CD4-positive, alpha-beta T cell treated with Interleukin-4 for 1 hour (primary cell): ENCODE data around the gene GNG8.
"Not testable (repeated sequence)": the region's sequence is repeated elsewhere in the genome, so short reads cannot be mapped to it uniquely, and the experiment has no call there.

Source experiments
- DNase-seq, 2 donors: peaks; one replicate each; pipeline ENCODE4 v3.0.0-alpha.2; 2020 to 2022

Gene GNG8

DNA sequence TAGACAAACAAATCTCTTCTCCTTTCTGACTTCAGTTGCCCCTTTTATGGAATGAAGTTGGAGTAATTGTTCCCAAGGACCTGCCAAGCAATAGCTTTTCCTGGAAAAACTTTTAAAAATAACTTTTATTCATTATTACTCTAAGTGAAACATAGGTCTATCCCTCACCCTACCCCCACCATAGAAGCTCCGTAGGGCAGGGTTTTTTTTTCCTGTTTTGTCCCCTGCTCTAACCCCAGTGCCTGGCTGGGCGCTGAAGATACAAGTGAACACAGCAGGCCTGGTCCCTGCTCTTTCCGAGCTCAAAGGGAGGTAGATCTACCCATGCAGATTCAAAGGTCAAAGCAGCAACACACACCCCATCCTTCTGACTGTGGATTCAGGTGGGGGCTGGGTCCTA, 8.7 kb upstream of the GNG8 start:
- no peak for DNase-seq

DNA sequence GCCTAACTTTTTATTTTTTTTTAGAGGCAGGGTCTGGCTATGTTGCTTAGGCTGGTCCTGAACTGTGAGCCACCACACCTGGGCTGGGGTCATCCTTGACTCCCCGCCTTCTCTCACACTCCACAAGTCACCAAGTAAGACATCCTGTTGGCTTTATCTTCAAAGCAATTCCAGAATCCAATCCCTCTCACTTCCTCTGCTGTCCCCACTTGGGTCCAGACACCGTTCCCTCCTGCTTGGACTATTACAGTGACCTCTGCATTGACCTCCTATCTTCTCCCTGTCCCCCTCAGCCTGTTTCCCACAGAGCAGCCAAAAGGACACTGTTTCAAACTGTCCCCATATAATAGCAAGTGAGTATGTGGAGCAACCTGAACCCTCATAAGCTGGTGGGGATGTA, 4.7 kb upstream of the GNG8 start:
- DNase-seq: no peak

DNA sequence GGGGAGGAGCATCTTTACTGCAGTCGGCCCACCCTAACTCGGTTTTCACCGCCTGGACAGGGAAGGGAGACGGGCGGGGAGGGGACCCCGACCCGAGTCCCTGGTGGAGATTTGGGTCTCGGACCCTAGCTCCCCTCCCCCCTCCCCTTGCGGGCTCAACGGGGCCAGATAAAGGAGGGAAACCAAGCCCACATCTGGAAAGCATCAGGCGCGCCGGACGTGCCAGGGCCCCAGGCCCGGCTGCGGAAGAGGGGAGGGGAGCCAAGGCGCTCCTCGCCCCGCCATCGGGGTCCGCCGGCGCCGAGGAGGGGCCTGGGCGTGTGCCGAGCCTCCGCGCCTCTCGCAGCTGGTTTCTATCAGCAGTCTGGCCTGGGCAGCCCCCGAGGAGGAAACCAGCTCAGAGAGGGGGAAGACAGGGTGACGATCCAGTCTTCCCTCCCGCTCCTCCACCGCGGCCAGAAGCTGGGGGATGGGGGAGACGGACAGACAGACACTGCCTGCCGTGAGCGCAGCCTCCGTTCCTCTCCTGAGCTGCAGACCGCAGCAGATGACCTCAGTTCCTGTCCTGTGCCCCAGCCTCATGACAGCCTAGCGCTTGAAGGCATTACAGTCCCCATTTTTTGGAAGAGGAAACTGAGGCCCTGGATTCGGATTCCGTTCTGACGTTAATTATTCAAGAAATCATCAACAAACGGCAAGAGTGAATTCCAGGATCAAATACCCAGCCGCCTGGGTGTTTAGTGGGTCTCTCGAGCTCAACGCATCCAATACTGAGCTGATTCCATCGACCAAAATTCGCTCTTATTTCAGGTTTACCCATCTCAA, 3.6 kb upstream of the GNG8 start:
- DNase-seq: peak; percentile 21 to 56

DNA sequence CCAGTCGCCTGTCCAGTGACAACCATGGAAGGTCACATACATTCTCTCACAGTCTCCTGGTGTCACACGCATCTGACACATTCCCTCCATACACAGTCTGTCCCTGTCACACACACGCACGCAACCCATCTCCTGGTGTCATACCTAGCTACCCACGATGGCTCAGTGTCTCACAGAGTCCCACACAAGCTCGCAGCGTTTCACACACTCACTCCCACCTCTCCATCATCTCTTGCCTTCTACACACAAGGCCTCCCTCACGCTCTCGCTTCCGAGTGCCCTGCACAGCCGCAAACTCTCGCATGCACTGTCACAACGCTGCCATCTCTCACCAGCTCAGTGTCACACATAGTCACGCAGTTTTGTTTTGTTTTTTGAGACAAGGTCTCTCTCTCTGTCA, 1.2 kb upstream of the GNG8 start:
- DNase-seq: no peak

DNA sequence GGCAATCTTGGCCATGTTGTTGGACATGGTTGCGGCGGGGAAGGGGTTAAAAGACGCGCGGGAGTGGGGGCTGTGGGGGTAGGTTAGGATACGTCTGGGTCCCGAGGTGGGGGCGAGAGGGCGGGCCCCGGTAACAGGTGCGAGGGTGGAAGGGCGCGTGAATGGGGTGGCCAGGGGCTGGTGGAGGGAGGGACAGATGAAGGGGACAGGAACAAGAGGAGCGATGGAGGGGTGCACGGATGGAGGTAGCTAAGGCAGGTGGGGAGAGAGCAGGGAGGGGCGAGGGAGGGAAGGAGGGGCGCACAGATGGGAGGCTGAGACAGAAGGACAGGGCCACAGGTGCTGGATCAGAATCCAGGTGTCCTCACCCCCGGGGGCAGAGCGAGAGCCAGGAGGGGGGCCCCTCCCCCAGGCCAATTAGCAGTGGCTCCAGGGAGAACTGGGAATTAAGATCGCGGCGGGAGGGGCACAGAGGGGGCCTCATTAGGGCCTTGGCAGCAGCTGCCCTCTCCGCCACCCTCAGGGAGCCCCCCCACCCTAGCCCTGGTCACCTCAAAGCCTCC, 1.3 kb downstream of the GNG8 start:
- no peak for DNase-seq

DNA sequence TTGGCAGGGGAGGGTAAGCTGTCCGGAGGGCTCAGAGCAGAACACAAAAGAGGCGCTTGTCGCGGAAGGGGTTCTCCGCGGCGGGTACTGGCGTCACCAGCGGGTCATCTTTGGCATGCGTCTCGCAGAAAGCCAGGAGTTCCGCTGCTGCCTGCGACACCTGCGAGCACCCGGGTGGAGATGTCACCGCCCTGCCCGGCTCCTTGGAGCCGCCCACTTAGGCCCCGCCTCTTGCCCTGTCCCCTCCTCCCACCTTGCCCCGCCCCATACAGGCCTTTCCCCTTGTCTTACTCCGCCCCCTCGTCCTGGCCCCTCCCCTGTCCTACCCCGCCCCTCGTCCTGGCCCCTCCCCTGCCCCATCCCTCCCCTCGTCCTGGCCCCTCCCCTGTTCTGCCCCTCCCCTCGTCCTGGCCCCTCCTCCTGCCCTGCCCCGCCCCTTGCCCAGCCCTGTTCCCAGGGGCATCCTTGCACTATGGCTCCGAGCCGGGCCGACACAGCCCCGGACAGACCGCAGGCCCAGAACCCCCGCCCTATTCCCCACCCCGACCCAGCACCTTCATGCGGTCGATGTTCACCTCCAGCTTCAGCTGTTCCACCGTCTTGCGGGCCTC, 1.9 kb downstream of the GNG8 start:
- DNase-seq: peak; percentile 96 to 97

DNA sequence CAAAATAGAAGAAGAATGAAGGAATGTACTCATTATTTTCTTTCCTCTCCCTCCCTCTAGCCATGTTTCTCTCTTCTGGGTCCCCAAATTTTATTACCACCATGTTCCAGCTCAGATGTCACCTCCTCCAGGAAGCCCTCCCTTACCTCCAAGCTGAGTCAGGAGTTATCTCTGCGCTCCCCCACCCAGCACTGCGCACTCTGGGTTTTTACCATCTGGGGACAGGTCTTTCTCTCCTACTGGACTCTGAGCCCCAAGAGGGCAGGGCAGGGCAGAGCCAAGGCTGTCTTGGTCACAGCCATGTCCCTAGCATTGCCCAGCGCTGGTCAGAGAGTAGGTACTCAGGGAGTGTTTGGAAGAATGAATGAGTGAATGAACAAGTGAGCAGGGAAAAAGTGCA, 2.9 kb downstream of the GNG8 start:
- DNase-seq: no peak

DNA sequence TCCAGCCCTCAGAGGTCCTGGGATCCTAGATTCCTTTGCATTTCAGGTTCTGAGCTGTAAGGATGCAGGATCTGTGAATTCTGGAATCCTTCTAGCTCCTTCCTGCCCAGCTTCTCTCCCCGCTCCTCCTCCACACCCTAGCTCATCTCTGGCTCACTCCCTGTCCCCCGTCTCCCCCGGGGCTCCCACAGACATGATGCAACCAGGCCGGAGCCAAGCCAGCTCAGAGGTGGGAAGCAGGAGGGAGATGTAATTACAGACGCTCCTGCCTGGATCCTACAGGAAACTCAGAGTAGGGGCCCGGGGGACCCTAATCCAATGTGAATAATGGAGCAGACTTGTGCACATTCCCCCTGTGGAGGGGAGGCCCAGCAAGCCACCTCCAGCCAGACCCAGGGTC, 4.5 kb downstream of the GNG8 start:
- DNase-seq: no peak

DNA sequence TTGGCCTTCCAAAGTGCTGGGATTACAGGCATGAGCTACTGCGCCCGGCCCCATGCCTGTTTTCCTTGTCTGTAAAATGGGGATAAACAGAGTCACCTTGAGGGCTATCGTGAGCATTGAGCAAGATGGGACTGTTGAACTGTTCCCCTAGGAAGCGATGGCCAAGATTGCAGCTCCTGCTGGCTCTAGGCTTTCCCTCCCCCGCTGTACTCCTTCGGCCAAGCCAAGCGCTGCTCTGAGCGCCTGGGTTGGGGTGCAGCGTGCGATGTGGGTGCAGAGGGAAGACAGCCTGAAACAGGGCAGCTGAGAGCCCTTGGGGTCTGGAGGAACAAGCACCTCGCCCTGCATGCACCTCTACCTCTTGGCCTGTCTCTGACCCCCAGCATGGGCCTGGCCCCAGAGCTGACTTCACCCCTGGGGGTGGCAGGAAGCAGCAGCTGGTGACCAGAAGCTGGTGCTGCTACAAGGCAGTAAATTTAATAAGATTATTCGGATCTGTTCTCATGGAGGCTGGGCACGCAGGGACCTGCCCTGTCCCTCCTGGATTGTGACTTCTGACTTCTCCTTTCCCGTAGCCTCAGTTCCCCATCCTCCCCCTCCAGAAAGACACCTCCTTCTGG, 5.3 kb downstream of the GNG8 start:
- DNase-seq: no peak

DNA sequence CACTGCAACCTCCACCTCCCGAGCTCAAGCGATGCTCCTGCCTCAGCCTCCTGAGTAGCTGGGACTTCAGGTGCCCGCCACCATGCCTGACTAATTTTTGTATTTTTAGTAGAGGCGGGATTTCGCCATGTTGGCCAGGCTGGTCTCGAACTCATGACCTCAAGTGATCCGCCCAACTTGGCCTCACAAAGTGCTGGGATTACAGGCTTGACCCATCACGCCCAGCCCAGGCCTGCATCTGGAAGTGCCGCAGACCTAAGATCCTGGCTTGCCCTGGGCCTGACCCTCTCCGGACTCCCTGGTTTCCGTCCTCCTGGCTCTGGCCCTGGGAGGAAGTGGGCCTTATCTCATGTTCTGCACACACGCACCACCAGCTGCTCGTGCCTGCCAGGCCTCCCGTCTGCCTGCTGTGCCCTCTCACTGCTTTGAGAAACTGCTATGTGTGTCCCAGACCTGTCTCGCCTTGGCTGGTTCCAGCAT, 6.4 kb downstream of the GNG8 start:
- no peak for DNase-seq

DNA sequence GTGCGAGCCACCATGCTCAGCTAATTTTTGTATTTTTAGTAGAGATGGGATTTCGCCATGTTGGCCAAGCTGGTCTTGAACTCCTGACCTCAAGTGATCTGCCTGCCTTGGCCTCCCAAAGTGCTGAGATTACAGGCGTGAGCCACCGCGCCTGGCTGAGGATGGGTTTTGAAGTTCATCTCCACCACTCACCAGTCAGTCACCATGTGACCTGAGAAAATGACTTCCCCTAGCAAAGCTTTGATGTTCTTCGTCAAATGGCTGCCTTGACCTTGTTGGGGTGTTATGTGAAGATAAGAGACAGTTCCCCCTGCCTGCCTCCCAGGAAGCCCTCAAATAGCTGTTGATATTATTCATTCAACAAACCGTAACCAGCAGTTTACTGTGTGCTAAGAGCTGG, 7.0 kb downstream of the GNG8 start:
- DNase-seq: not testable (repeated sequence)

DNA sequence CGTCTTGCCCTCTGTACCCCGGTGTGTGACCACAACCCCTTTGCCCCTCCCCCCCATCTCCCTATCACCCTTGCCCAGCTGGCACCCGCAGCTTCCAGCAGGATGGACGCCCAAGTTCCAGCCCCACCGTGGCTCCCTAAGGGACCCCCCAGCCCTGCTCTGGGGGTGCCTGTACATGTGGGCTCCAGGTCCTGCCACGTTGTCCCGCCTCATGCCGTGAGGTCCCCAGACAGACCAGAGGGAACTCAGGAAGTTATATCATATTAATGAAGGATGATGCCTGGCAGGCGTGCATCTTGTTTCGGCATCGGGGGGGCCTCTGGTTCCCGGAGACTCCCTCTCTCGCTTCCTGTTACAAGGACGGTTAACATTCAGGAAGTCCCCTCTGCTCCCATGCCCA, 9.6 kb downstream of the GNG8 start:
- DNase-seq: no peak

DNA sequence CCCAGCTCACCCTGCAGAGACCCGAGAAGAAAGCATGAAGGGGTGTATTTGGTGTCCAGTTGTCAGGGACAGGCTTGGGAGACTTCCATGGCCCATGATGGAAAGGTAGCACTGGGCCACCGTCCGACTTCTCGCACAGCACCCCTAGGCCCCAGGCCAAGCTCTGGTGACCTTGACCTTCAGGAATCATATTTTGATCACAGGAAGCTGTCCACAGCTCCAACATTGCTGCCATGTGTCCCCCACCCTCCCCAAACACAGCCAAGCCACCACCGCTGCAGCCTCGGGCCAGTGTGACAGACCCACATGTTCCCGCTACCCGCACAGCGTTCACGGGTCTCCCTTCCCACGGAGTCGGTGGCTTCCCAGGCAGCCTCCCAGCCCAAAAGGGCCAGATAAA, 10.3 kb downstream of the GNG8 start:
- no peak for DNase-seq

DNA sequence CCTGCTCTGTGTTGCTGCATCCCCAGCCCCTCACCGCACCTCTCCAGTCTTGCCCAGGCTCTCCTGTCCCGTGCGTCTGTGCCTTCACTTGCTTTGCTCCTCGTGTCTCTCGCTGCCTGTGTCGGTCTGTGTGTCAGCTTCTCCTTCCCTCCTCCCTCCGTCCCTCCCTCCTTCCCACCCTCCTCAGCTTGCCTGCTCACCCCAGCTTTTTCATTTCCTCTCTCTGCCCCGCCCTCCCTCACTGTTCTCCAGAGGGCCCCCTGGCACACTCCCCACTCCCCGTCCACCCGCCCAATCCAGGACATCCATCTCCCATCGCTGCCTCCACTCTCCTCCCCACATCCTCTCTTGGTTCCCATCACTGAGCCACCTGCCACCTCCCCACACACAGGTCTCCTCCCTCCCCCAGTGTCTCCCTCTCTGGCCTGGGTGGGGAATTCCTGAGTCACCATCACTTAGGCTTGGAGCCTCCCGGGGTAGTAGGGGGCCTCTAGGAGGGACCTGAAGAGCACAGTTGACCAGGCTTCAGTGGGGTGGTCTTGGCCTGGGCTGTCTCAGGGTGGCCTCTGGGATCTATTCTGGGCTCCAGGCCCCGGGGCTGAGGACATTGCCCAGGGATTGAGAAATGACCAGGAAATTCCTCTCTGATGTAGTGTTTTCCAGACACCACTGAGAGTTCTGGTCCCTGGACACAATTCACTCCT, 10.9 kb downstream of the GNG8 start, which contains the start of gene PTGIR:
Gene PTGIR, minus strand, starts transcription at position 132 of the 704 bp plus-strand sequence. CDS start 864 bp downstream, outside the sequence.
- peak in 1 of 2 donors; percentile 54 for DNase-seq

DNA sequence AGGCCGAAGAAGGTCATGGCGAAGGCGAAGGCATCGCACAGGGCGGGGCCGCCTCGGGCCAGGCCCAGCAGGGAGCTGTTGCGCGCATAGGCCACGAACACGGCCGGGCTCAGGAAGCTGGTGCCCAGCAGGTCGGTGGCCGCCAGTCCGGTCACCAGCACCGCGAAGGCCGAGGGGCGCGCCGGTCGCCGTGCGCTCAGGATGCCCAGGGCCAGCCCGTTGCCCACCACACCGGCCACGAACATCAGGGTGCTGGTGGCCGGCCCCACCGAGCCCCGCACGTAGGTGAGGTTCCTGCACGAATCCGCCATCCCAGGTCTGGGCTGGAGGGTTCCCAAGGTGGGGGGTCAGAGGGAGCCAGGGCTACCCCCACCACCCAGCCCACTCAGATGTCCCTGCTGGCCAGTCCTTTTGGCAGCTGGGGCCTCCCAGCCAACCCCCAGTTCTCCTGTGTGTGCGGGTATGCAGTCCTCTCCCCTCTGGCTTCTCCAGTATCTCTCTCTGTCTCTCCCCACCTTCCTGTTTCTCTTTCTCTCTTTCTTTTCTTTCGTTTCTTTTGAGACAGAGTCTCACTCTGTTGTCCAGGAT, 12.0 kb downstream of the GNG8 start:
- no peak for DNase-seq

DNA sequence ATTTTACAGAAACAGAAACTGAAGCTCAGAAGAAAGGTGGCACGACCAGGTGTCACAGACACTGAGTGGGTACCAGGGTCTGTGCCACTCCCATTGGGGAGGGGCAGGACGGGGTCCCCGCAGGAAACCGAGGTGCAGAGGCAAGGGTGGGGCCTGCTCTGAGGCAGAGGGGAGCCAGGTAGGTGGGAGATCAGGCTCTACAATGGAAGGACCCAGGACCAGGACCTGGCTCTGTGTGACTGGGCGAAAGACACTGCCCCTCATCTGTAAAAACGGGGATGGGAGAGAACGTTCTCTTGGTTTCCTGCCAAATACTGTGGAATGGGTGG, 13.9 kb downstream of the GNG8 start:
- no peak for DNase-seq

DNA sequence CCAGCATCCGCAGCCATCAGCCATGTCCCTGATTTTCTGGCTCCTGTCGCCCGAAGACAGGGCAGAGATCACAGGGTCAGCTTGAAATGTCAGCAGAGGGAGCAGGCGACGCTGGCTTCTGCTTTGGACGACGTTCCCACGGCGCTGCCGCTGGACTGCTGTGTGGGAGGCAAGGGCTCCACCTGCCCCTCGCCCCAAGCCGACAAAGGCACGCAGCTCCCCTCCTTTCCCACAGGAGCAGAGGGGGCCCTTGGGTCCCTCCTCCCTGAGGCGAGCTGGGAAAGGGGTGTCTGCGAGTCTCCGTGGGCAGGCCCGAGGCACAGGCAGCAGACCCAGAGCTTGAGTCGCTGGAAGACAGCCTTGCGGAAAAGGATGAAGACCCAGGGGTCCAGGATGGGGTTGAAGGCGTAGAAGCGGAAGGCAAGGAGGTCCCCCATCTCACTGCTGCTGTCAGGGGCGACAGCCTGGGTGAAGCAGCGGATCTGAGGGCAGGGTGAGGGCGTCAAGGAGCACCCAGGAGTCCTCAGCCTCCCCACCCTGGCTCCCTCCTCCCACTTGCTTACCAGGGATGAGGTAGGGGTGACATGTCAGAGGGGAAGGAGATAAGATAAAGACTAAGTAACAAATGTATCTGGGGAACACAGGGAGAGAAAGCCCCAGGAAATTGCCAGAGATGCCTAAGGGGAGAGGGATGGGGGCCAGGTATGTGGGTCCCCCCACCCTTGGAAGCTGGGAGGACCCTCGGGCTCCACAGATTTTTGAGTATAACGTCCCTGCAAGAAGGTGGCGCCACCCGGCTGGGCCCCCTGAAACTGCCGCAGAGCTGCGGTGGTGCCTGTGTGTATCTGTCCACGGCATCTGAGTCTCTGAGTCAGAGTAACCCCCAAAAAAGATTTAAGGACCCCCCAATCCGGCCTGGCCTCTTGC, 14.5 kb downstream of the GNG8 start:
- peak in 1 of 2 donors; percentile 38 for DNase-seq

DNA sequence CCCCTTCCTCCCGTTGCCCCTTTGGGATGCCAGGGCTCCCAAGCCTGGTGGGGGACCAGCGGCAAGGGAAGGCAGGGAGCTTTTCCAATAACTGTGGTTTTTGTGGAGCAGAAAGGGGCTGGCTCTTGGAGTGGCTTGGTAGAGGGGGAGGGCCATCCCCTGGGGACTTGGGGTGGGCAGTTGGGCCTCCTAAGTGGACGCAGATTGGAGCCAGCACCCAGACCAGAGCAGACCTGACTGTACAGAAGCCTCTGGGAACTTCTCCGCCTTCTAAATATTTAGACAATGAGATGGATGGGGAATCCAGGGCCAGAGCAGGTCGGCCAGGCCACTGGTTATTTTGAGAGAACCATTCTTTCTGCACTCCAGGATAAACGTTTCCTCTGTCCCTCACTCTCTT, 15.3 kb downstream of the GNG8 start:
- DNase-seq: no peak

DNA sequence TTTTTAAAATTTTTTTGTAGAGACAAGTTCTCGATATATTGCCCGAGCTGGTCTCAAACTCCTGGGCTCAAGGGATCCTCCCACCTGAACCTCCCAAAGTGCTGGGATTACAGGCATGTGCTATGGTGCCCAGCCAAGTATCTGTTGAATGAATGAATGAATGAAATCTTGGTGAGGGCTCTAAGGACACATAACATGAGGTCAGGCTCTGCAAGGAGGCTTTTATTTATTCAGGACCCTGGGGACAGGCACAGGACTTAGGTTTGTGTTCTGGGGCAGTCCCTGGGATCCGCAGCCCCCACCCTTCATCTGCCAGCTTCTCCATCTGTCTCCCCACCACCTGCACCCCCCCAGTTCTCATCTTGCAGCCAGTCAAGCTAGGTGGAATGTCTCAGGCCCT, 15.7 kb downstream of the GNG8 start:
- DNase-seq: no peak

DNA sequence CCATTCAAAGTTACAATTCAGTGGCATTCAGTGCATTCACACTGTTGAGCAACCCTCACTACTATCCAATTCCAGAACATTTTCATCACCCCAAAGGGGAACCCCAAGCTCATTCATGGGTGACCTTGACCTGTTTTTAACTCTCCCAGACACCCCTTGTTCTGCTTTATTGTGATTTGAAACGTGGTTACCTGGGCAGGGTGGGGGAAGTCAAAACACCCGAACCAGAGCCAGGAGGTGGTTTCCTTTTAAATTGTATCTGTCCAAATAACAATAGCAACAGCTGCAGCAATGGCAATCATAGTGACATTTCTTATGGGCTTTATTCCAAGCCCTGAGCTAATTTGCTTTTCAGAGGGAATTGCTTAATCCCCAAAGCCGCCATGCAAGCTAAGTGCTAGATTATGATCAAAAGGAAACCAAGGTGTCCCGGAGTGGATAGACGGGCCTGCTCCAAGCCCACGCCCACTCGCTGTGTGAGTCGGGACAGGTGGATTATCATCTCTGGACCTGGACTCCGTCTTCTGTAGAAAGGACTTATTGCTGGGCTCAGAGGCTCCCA, 17.3 kb downstream of the GNG8 start:
- DNase-seq: peak; percentile 76 to 88

DNA sequence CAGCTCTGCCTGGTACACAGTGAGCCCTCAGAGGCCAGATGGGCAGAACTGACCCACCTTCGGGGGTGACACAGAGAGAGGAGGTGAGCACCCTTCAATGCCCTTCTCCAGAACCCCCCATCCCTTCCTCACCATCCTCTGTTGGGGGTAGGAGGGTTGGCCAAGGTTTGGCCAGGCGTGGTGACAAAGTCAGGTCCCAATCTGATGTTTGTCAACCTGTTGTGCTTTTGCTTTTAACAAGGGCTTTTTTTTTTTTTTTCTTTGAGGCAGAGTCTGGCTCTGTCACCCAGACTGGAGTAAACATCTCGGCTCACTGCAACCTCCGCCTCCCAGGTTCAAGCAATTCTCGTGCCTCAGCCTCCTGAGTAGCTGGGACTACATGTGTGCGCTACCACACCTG, 18.4 kb downstream of the GNG8 start:
- peak; percentile 25 to 67 for DNase-seq
